Measurements from ENCODE around the gene PAK4.

The PAK4 gene

DNA sequence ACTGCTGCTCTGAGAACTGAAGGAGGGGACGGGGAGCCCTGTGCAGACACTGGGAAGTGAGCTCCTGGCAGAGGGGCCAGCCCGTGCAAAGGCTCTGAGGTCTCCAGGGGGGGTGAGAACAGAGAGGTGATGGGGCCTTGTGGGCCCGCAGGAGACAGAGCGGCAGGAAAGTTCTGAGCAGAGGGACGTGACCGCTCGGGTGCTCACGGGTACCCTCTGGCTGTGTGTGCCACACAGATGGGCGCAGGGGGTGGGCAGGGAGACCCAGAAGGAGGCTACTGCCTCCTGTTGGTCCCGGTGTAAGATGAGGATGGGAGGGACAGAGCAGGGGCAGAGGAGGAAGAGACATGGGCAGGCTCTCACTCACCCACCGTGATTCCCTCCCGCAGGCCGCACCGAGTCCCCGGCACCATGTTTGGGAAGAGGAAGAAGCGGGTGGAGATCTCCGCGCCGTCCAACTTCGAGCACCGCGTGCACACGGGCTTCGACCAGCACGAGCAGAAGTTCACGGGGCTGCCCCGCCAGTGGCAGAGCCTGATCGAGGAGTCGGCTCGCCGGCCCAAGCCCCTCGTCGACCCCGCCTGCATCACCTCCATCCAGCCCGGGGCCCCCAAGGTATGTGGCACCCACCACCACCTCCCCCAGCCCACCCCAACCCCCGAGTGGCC lies 43.7 kb downstream of the PAK4 start:
- Histone ChIP-seq H3K36me3 (ENCODE audit: control insufficient read depth, insufficient read depth, low read length) (peaks cover 4% of the 10 kb centered on the region), H3K27me3 (replicated peaks; ENCODE audit: control insufficient read depth, insufficient read depth, low read length) (no peaks in the 10 kb centered on the region), H3K4me3 (replicated peaks; ENCODE audit: low read depth, low read length) (no peak overlapping the region)
- TF ChIP-seq, protein P1, sequence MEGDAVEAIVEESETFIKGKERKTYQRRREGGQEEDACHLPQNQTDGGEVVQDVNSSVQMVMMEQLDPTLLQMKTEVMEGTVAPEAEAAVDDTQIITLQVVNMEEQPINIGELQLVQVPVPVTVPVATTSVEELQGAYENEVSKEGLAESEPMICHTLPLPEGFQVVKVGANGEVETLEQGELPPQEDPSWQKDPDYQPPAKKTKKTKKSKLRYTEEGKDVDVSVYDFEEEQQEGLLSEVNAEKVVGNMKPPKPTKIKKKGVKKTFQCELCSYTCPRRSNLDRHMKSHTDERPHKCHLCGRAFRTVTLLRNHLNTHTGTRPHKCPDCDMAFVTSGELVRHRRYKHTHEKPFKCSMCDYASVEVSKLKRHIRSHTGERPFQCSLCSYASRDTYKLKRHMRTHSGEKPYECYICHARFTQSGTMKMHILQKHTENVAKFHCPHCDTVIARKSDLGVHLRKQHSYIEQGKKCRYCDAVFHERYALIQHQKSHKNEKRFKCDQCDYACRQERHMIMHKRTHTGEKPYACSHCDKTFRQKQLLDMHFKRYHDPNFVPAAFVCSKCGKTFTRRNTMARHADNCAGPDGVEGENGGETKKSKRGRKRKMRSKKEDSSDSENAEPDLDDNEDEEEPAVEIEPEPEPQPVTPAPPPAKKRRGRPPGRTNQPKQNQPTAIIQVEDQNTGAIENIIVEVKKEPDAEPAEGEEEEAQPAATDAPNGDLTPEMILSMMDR (IDR thresholded peaks at IDR 0.05; ENCODE audit: insufficient read depth, low read length, poor library complexity, severe bottlenecking): no peak
- no peak for DNase-seq (ENCODE audit: extremely low read depth, insufficient read length)

DNA sequence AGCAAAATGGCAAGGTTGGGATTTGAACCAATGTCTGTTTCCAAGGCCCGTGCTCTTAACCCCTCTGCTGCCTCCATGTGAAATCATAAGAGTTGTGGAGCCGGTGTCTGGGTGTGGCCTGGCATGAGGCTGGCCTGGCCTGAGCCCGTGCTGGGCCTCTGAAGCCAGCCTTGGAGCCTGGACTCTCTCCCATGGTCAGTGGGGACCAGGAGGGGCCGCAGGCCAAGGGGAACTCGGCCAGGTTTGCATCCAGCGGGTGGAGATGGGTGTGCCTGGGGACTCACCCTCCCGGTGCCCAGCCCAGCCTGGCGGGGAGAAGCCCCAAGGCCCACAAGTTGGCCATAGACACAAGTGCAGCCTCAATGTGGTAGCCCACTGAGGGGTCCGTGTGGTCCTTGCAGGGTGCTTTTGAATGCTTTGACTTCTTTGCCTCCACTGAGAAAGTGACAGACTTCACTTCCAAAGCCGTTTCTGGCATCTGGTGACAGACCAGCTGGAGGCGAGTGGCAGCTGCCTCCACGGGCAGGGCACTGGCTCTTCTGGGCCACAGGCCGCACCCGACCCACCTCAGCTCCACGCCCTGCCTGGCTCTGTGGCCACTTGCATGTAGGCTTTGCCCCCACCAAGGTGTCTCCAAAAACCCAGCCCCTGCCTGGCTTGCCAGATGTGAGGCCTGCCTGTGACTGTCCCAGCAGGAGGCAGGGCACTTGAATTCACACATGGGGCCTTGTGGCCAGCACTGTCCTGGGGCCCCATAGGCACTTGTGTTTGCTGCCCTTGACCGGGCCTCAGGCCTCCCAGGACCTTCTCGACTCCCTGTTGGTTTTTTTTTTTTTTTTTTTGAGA lies 45.0 kb downstream of the PAK4 start:
- H3K4me3 ChIP-seq (replicated peaks; ENCODE audit: low read depth, low read length): no peak overlapping the region
- TF ChIP-seq, protein P1 (IDR thresholded peaks at IDR 0.05; ENCODE audit: insufficient read depth, low read length, poor library complexity, severe bottlenecking): no peak
- peaks cover 4% of the 10 kb centered on the region for H3K36me3 ChIP-seq (ENCODE audit: control insufficient read depth, insufficient read depth, low read length)
- H3K27me3 ChIP-seq (replicated peaks; ENCODE audit: control insufficient read depth, insufficient read depth, low read length): no peaks in the 10 kb centered on the region
- no peak for DNase-seq (ENCODE audit: extremely low read depth, insufficient read length)

GRCh38 chr19:39171479-39172465 lies 46.2 kb downstream of the PAK4 start:
- TF ChIP-seq, protein P1 (IDR thresholded peaks at IDR 0.05; ENCODE audit: insufficient read depth, low read length, poor library complexity, severe bottlenecking): no peak
- Histone ChIP-seq H3K36me3 (ENCODE audit: control insufficient read depth, insufficient read depth, low read length) (peaks cover 7% of the 10 kb centered on the region), H3K4me3 (replicated peaks; ENCODE audit: low read depth, low read length) (no peak overlapping the region), H3K27me3 (replicated peaks; ENCODE audit: control insufficient read depth, insufficient read depth, low read length) (no peaks in the 10 kb centered on the region)
- no peak for DNase-seq (ENCODE audit: extremely low read depth, insufficient read length)

DNA sequence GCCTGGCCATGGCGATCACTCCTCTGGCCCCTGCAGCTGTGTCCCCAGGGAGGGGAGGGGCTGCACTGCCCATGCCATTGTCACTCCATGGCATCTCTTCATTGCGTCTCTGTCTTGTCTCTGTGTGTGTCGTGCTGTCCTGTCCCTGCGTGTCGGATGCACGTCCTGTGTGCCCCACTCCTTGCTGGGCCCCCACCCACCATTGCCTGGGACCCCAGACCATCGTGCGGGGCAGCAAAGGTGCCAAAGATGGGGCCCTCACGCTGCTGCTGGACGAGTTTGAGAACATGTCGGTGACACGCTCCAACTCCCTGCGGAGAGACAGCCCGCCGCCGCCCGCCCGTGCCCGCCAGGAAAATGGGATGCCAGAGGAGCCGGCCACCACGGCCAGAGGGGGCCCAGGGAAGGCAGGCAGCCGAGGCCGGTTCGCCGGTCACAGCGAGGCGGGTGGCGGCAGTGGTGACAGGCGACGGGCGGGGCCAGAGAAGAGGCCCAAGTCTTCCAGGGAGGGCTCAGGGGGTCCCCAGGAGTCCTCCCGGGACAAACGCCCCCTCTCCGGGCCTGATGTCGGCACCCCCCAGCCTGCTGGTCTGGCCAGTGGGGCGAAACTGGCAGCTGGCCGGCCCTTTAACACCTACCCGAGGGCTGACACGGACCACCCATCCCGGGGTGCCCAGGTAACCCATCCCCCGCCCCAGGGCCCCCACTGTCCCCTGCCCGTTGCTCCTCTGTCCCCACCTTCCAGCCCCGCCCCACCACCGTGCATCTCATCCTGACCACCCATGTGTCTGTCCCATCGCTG lies 47.3 kb downstream of the PAK4 start:
- Histone ChIP-seq H3K36me3 (ENCODE audit: control insufficient read depth, insufficient read depth, low read length) (peaks cover 7% of the 10 kb centered on the region), H3K4me3 (replicated peaks; ENCODE audit: low read depth, low read length) (no peak overlapping the region), H3K27me3 (replicated peaks; ENCODE audit: control insufficient read depth, insufficient read depth, low read length) (no peaks in the 10 kb centered on the region)
- DNase-seq (ENCODE audit: extremely low read depth, insufficient read length): no peak
- TF ChIP-seq, protein P1 (IDR thresholded peaks at IDR 0.05; ENCODE audit: insufficient read depth, low read length, poor library complexity, severe bottlenecking): no peak

GRCh38 chr19:39173502-39173991 lies 48.0 kb downstream of the PAK4 start:
- TF ChIP-seq, protein P1 (IDR thresholded peaks at IDR 0.05; ENCODE audit: insufficient read depth, low read length, poor library complexity, severe bottlenecking): no peak
- Histone ChIP-seq H3K27me3 (replicated peaks; ENCODE audit: control insufficient read depth, insufficient read depth, low read length) (no peaks in the 10 kb centered on the region), H3K4me3 (replicated peaks; ENCODE audit: low read depth, low read length) (no peak overlapping the region), H3K36me3 (ENCODE audit: control insufficient read depth, insufficient read depth, low read length) (peaks cover 7% of the 10 kb centered on the region)
- no peak for DNase-seq (ENCODE audit: extremely low read depth, insufficient read length)
